GM10248 (cell line): ENCODE measurements around the gene PDCD1LG2.
A peak's percentile ranks its signal among the peaks of the same experiment; 100 is the strongest.

Experiments
- CTCF ChIA-PET: fragments of 300-600 bp; sonication (Branson Sonifier 250); formaldehyde crosslinking; extraction: SDS; loops from one replicate; lab custom pipeline; 2021; ENCODE audit warnings: antibody characterized with exemption; lab: Yijun Ruan, JAX
- POLR2A ChIA-PET: fragments of 350-650 bp; sonication (Branson Sonifier 250); formaldehyde crosslinking; extraction: SDS; loops from one replicate; lab custom pipeline; 2020; ENCODE audit warnings: antibody characterized with exemption; lab: Yijun Ruan, JAX
- DNase-seq: peaks from one replicate; pipeline ENCODE4 v3.0.0; 2012; ENCODE audit errors: extremely low spot score
- CTCF ChIP-seq: IDR thresholded peaks from 2 replicates; pipeline ENCODE4 v1.5.1; 2012; ENCODE audit warnings: mild to moderate bottlenecking, low read depth; ENCODE audit errors: extremely low read depth, missing control alignments, control extremely low read depth

The PDCD1LG2 gene

GRCh38 chr9:5614192-5614591 is 103.9 kb downstream of the PDCD1LG2 start:
- ChIA-PET CTCF (no interaction called here), POLR2A (no interaction called here)
- no peak for DNase-seq
- TF ChIP-seq CTCF: no peak

GRCh38 chr9:5614985-5615384 is 104.7 kb downstream of the PDCD1LG2 start:
- ChIA-PET POLR2A (no interaction called here), CTCF (no interaction called here)
- TF ChIP-seq CTCF: no peak
- DNase-seq: no peak

GRCh38 chr9:5617749-5618148 is 107.4 kb downstream of the PDCD1LG2 start:
- ChIA-PET CTCF (no interaction called here), POLR2A (interaction anchor here (0.6 kb wide), 1 partner anchor 9 kb away, joined by 4 read pairs; no protein-coding TSS in a partner anchor)
- TF ChIP-seq CTCF: no peak
- DNase-seq: peak; percentile 49

GRCh38 chr9:5620494-5620893 is 110.2 kb downstream of the PDCD1LG2 start:
- DNase-seq: no peak
- ChIA-PET CTCF (interaction anchor here (1.3 to 1.7 kb wide), 2 partner anchors 20 to 170 kb away, joined by 4 to 7 read pairs; partner anchors contain the start of gene CD274), POLR2A (no interaction called here)
- TF ChIP-seq CTCF: no peak
